ENCODE results near the gene FAM149B1. TPM values are rescaled to one million over a fixed set of nuclear protein-coding genes. Genes with fewer than 3 reads are reported as not detected.

Gene FAM149B1
- total and polyA plus RNA-seq, 2 of the 13 experiments (the other 11 are each of a cell fraction or from before 2014, with no cell fraction given): 9.3 to 16.8 TPM

GRCh38 chr10:73246646-73247508 lies 79.0 kb downstream of the FAM149B1 start, which contains the start of gene DNAJC9 (continued):
- TF ChIP-seq ZNF687 (CRISPR knock-in tag; IDR thresholded peaks at IDR 0.05) (peak; percentile 94), ARNT2 (CRISPR knock-in tag; IDR thresholded peaks at IDR 0.05; ENCODE audit: low read depth) (peak; percentile 95), HOXA9 (CRISPR knock-in tag; IDR thresholded peaks at IDR 0.05; ENCODE audit: borderline replicate concordance) (peak; percentile 92; the same call in 1 of the 2 replicates), SSRP1 (CRISPR knock-in tag; IDR thresholded peaks at IDR 0.05) (no peak), KLF13 (CRISPR knock-in tag; IDR thresholded peaks at IDR 0.05) (no peak), RELA (CRISPR knock-in tag; IDR thresholded peaks at IDR 0.05) (no peak), ZNF350 (CRISPR knock-in tag; IDR thresholded peaks at IDR 0.05; ENCODE audit: borderline replicate concordance, low read depth) (peak; percentile 99), HES4 (CRISPR knock-in tag; IDR thresholded peaks at IDR 0.05; ENCODE audit: borderline replicate concordance) (no peak), ZNF18 (CRISPR knock-in tag; IDR thresholded peaks at IDR 0.05; ENCODE audit: insufficient replicate concordance) (no peak), YY1 (IDR thresholded peaks at IDR 0.05; ENCODE audit: insufficient read depth, insufficient replicate concordance, low read depth, low read length) (no peak), SIN3B (IDR thresholded peaks at IDR 0.05; ENCODE audit: low read length) (peak; percentile 71), IKZF1 (IDR thresholded peaks at IDR 0.05) (no peak), ZNF761 (CRISPR knock-in tag; conservative IDR thresholded peaks at IDR 0.05) (peak; percentile 92; the same call in 1 of the 2 replicates), NFYC (CRISPR knock-in tag; IDR thresholded peaks at IDR 0.05) (peak; percentile 30; the same call in 1 of the 2 replicates), CSRNP1 (CRISPR knock-in tag; IDR thresholded peaks at IDR 0.05) (peak; percentile 87; the same call in 1 of the 2 replicates), ZBTB42 (CRISPR knock-in tag; IDR thresholded peaks at IDR 0.05) (peak; percentile 91; the same call in 1 of the 2 replicates), ZKSCAN8 (CRISPR knock-in tag; IDR thresholded peaks at IDR 0.05; ENCODE audit: borderline replicate concordance) (no peak; the same call in 1 of the 2 replicates), ZNF598 (CRISPR knock-in tag; IDR thresholded peaks at IDR 0.05; ENCODE audit: borderline replicate concordance) (peak; percentile 92; the same call in 1 of the 2 replicates), DNMT3B (CRISPR knock-in tag; conservative IDR thresholded peaks at IDR 0.05) (peak; percentile 50; the same call in 1 of the 2 replicates), HMG20A (CRISPR knock-in tag; IDR thresholded peaks at IDR 0.05; ENCODE audit: borderline replicate concordance) (no peak), ZNF232 (CRISPR knock-in tag; IDR thresholded peaks at IDR 0.05; ENCODE audit: borderline replicate concordance) (no peak; the same call in 1 of the 2 replicates), YEATS4 (CRISPR knock-in tag; IDR thresholded peaks at IDR 0.05; ENCODE audit: borderline replicate concordance) (peak; percentile 68; the same call in 1 of the 2 replicates), PITX1 (CRISPR knock-in tag; IDR thresholded peaks at IDR 0.05) (peak; percentile 57; the same call in 1 of the 2 replicates)

All from HepG2 (cell line).